ENCODE results near the gene CSMD2. TPM values are rescaled to one million over a fixed set of nuclear protein-coding genes. Genes with fewer than 3 reads are reported as not detected.

CSMD2 gene
- total and polyA plus RNA-seq, 2 donors (not counting 1 experiment from before 2014, with no cell fraction given) = 2.2 to 7.6 TPM

DNA sequence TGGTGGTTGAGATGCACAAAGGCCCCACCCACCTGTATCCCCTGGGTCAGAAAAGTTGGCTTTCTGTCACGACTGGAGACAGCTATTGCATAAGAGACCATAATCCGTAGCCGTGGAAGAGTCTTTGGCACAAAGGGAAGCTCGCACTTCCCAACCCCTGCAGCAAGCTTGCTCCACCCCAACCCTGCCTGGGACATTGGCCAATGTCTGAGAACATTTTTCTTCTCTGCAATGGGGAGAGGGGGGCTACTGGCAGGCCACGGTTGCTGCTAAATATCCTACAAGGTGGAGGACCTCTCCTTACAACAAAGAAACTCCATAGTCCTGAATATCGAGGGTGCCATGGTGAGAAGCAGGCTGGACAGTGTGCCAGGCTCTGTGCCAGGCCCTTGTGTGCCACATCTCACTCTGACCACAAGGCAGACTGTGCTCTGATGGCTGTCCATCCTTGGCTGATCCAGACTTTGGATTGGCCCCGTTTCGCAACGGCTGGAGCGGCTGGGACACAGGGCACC, 104.1 kb downstream of the CSMD2 start:
- Histone ChIP-seq H4K20me1 (ENCODE audit: control insufficient read depth, extremely low read depth, insufficient read depth, low read length) (no peaks in the 10 kb centered on the region), H3K4me3 (replicated peaks in 1 of 4; ENCODE audit: control extremely low read depth in 1 of 4, insufficient read depth in 1 of 4, low read depth in 3 of 4, low read length in 4 of 4) (no peak overlapping the region), H3K27me3 (ENCODE audit: control insufficient read depth, insufficient read depth, low read length) (no peaks in the 10 kb centered on the region), H3K79me2 (ENCODE audit: control insufficient read depth, insufficient read depth, low read length) (no peaks in the 10 kb centered on the region), H3K4me1 (ENCODE audit: control insufficient read depth, extremely low read depth, insufficient read depth, low read length) (no peaks in the 10 kb centered on the region), H3K4me2 (ENCODE audit: extremely low read depth, insufficient read depth, low read length) (no peak overlapping the region), H3K27ac (ENCODE audit: insufficient read depth, low read length) (no peak overlapping the region), H3K36me3 (ENCODE audit: control insufficient read depth, insufficient read depth, low read length) (no peaks in the 10 kb centered on the region), H3K9me3 (ENCODE audit: control insufficient read depth, insufficient read depth, low read depth, low read length) (no peaks in the 10 kb centered on the region), H3K9ac (ENCODE audit: insufficient read depth, low read length) (no peak overlapping the region), H2AFZ (ENCODE audit: low read length) (no peak overlapping the region)
- peak in 1 of 2 donors; percentile 37 for DNase-seq (ENCODE audit: low read depth in 2 of 2)
- TF ChIP-seq EZH2 (IDR thresholded peaks at IDR 0.05; ENCODE audit: low read length, missing control alignments) = no peak
- no peak for TF ChIP-seq CTCF (conservative IDR thresholded peaks at IDR 0.05 in 1 of 2, IDR thresholded peaks at IDR 0.05 in 1 of 2; ENCODE audit: low read depth in 1 of 2, low read length in 2 of 2)

- Histone ChIP-seq H3K4me1 (ENCODE audit: control insufficient read depth, extremely low read depth, insufficient read depth, low read length) (no peaks in the 10 kb centered on the region), H3K4me3 (replicated peaks in 1 of 4; ENCODE audit: control extremely low read depth in 1 of 4, insufficient read depth in 1 of 4, low read depth in 3 of 4, low read length in 4 of 4) (no peak overlapping the region), H2AFZ (ENCODE audit: low read length) (no peak overlapping the region), H3K79me2 (ENCODE audit: control insufficient read depth, insufficient read depth, low read length) (no peaks in the 10 kb centered on the region), H3K27me3 (ENCODE audit: control insufficient read depth, insufficient read depth, low read length) (no peaks in the 10 kb centered on the region), H3K27ac (ENCODE audit: insufficient read depth, low read length) (no peak overlapping the region), H4K20me1 (ENCODE audit: control insufficient read depth, extremely low read depth, insufficient read depth, low read length) (no peaks in the 10 kb centered on the region), H3K9ac (ENCODE audit: insufficient read depth, low read length) (no peak overlapping the region), H3K36me3 (ENCODE audit: control insufficient read depth, insufficient read depth, low read length) (no peaks in the 10 kb centered on the region), H3K9me3 (ENCODE audit: control insufficient read depth, insufficient read depth, low read depth, low read length) (no peaks in the 10 kb centered on the region), H3K4me2 (ENCODE audit: extremely low read depth, insufficient read depth, low read length) (no peak overlapping the region)
- no peak for DNase-seq (ENCODE audit: low read depth in 2 of 2)
- TF ChIP-seq CTCF (conservative IDR thresholded peaks at IDR 0.05 in 1 of 2, IDR thresholded peaks at IDR 0.05 in 1 of 2; ENCODE audit: low read depth in 1 of 2, low read length in 2 of 2) (no peak), EZH2 (IDR thresholded peaks at IDR 0.05; ENCODE audit: low read length, missing control alignments) (no peak)
Measured at GRCh38 chr1:34060187-34060730, 104.8 kb downstream of the CSMD2 start.

DNA sequence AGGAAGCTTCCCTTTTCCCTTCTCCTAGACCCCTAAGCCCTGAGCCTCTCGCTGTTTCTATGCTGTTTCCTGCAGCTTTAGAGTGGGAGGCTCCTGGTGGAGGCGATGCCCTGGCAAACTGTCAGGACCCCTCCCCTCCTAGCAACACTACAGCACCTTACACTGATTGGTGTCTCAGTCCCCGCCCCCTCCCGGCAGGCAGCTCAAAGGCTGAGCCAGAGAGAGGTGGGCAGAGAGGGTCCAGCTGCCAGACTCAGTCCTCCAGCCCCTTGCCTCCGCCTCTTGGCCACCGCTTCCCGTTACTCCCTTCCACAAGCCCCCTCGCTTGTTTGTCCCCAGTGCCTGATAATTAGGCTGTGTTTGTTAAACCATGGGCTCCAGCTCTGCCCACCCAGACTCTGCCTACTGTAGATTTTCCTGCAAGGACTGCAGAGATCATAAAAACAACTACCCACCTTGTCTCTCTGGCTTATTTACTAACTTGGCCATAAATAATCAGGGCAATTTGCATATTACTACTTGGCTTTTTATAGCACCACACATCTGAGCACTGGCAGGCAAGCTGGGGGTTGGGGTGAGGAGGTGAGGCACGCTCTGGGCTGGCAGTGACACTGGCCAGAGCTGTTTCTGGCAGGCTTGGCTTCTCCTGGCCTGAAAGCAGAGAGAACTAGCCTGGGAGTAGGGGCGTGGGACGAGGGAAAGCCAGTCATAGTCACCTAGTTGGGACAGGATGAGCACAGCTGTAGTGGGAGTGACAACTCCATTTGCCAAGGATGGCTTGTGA, 107.5 kb downstream of the CSMD2 start:
- H3K36me3 ChIP-seq (ENCODE audit: control insufficient read depth, insufficient read depth, low read length) = no peaks in the 10 kb centered on the region
- no peak overlapping the region for H3K27ac ChIP-seq (ENCODE audit: insufficient read depth, low read length)
- no peak overlapping the region for H3K4me3 ChIP-seq (replicated peaks in 1 of 4; ENCODE audit: control extremely low read depth in 1 of 4, insufficient read depth in 1 of 4, low read depth in 3 of 4, low read length in 4 of 4)
- no peaks in the 10 kb centered on the region for H3K27me3 ChIP-seq (ENCODE audit: control insufficient read depth, insufficient read depth, low read length)
- TF ChIP-seq EZH2 (IDR thresholded peaks at IDR 0.05; ENCODE audit: low read length, missing control alignments) (no peak), CTCF (conservative IDR thresholded peaks at IDR 0.05 in 1 of 2, IDR thresholded peaks at IDR 0.05 in 1 of 2; ENCODE audit: low read depth in 1 of 2, low read length in 2 of 2) (no peak)
- no peak overlapping the region for H2AFZ ChIP-seq (ENCODE audit: low read length)
- H3K9me3 ChIP-seq (ENCODE audit: control insufficient read depth, insufficient read depth, low read depth, low read length) = no peaks in the 10 kb centered on the region
- no peak for DNase-seq (ENCODE audit: low read depth in 2 of 2)
- H3K4me1 ChIP-seq (ENCODE audit: control insufficient read depth, extremely low read depth, insufficient read depth, low read length) = no peaks in the 10 kb centered on the region
- H4K20me1 ChIP-seq (ENCODE audit: control insufficient read depth, extremely low read depth, insufficient read depth, low read length) = no peaks in the 10 kb centered on the region
- H3K4me2 ChIP-seq (ENCODE audit: extremely low read depth, insufficient read depth, low read length) = no peak overlapping the region
- H3K9ac ChIP-seq (ENCODE audit: insufficient read depth, low read length) = no peak overlapping the region
- H3K79me2 ChIP-seq (ENCODE audit: control insufficient read depth, insufficient read depth, low read length) = no peaks in the 10 kb centered on the region
